ENCODE results near the gene PICALM.

PICALM gene

GRCh38 chr11:86067009-86067850 lies 1.7 kb downstream of the PICALM start:
- H3K4me3 ChIP-seq (ENCODE audit: insufficient read depth, low read depth, low read length, poor library complexity, severe bottlenecking) = peak overlapping the region; percentile 85
- peaks cover 4% of the 10 kb centered on the region for H3K4me1 ChIP-seq (ENCODE audit: control insufficient read depth, insufficient read depth, low read length, poor library complexity, severe bottlenecking)
- DNase-seq = no peak
- H3K36me3 ChIP-seq (ENCODE audit: control insufficient read depth, insufficient read depth, low read length) = no peaks in the 10 kb centered on the region
- H3K27me3 ChIP-seq (replicated peaks; ENCODE audit: control insufficient read depth, insufficient read depth, low read length, poor library complexity, severe bottlenecking) = no peaks in the 10 kb centered on the region
- H3K27ac ChIP-seq (ENCODE audit: insufficient read depth, low read length, poor library complexity, severe bottlenecking) = peak overlapping the region; percentile 88
- no peaks in the 10 kb centered on the region for H3K9me3 ChIP-seq (ENCODE audit: control insufficient read depth, low read length)

- Histone ChIP-seq H3K4me1 (ENCODE audit: control insufficient read depth, insufficient read depth, low read length, poor library complexity, severe bottlenecking) (peaks cover 4% of the 10 kb centered on the region), H3K27me3 (replicated peaks; ENCODE audit: control insufficient read depth, insufficient read depth, low read length, poor library complexity, severe bottlenecking) (no peaks in the 10 kb centered on the region), H3K4me3 (ENCODE audit: insufficient read depth, low read depth, low read length, poor library complexity, severe bottlenecking) (peak overlapping the region; percentile 85), H3K36me3 (ENCODE audit: control insufficient read depth, insufficient read depth, low read length) (no peaks in the 10 kb centered on the region), H3K27ac (ENCODE audit: insufficient read depth, low read length, poor library complexity, severe bottlenecking) (peak overlapping the region; percentile 88), H3K9me3 (ENCODE audit: control insufficient read depth, low read length) (no peaks in the 10 kb centered on the region)
- no peak for DNase-seq
These were observed 2.3 kb downstream of the PICALM start for GRCh38 chr11:86066657-86067008.

- Histone ChIP-seq H3K9me3 (ENCODE audit: control insufficient read depth, low read length) (no peaks in the 10 kb centered on the region), H3K4me1 (ENCODE audit: control insufficient read depth, insufficient read depth, low read length, poor library complexity, severe bottlenecking) (peaks cover 4% of the 10 kb centered on the region), H3K4me3 (ENCODE audit: insufficient read depth, low read depth, low read length, poor library complexity, severe bottlenecking) (peak overlapping the region; percentile 85), H3K27me3 (replicated peaks; ENCODE audit: control insufficient read depth, insufficient read depth, low read length, poor library complexity, severe bottlenecking) (no peaks in the 10 kb centered on the region), H3K27ac (ENCODE audit: insufficient read depth, low read length, poor library complexity, severe bottlenecking) (peak overlapping the region; percentile 15), H3K36me3 (ENCODE audit: control insufficient read depth, insufficient read depth, low read length) (no peaks in the 10 kb centered on the region)
- DNase-seq = no peak
These were observed 2.9 kb downstream of the PICALM start for GRCh38 chr11:86066033-86066432.

GRCh38 chr11:86064220-86064803 lies 4.6 kb downstream of the PICALM start:
- H3K9me3 ChIP-seq (ENCODE audit: control insufficient read depth, low read length) = no peaks in the 10 kb centered on the region
- H3K4me3 ChIP-seq (ENCODE audit: insufficient read depth, low read depth, low read length, poor library complexity, severe bottlenecking) = peak overlapping the region; percentile 16
- H3K4me1 ChIP-seq (ENCODE audit: control insufficient read depth, insufficient read depth, low read length, poor library complexity, severe bottlenecking) = peaks cover 9% of the 10 kb centered on the region
- H3K27me3 ChIP-seq (replicated peaks; ENCODE audit: control insufficient read depth, insufficient read depth, low read length, poor library complexity, severe bottlenecking) = no peaks in the 10 kb centered on the region
- H3K36me3 ChIP-seq (ENCODE audit: control insufficient read depth, insufficient read depth, low read length) = no peaks in the 10 kb centered on the region
- no peak overlapping the region for H3K27ac ChIP-seq (ENCODE audit: insufficient read depth, low read length, poor library complexity, severe bottlenecking)
- no peak for DNase-seq

GRCh38 chr11:86063536-86063935 lies 5.3 kb downstream of the PICALM start:
- Histone ChIP-seq H3K36me3 (ENCODE audit: control insufficient read depth, insufficient read depth, low read length) (no peaks in the 10 kb centered on the region), H3K4me1 (ENCODE audit: control insufficient read depth, insufficient read depth, low read length, poor library complexity, severe bottlenecking) (peaks cover 9% of the 10 kb centered on the region), H3K27ac (ENCODE audit: insufficient read depth, low read length, poor library complexity, severe bottlenecking) (no peak overlapping the region), H3K4me3 (ENCODE audit: insufficient read depth, low read depth, low read length, poor library complexity, severe bottlenecking) (no peak overlapping the region), H3K27me3 (replicated peaks; ENCODE audit: control insufficient read depth, insufficient read depth, low read length, poor library complexity, severe bottlenecking) (no peaks in the 10 kb centered on the region), H3K9me3 (ENCODE audit: control insufficient read depth, low read length) (no peaks in the 10 kb centered on the region)
- DNase-seq = no peak

- Histone ChIP-seq H3K27me3 (replicated peaks; ENCODE audit: control insufficient read depth, insufficient read depth, low read length, poor library complexity, severe bottlenecking) (no peaks in the 10 kb centered on the region), H3K4me3 (ENCODE audit: insufficient read depth, low read depth, low read length, poor library complexity, severe bottlenecking) (peak overlapping the region; percentile 19), H3K4me1 (ENCODE audit: control insufficient read depth, insufficient read depth, low read length, poor library complexity, severe bottlenecking) (peaks cover 11% of the 10 kb centered on the region), H3K9me3 (ENCODE audit: control insufficient read depth, low read length) (no peaks in the 10 kb centered on the region), H3K36me3 (ENCODE audit: control insufficient read depth, insufficient read depth, low read length) (no peaks in the 10 kb centered on the region), H3K27ac (ENCODE audit: insufficient read depth, low read length, poor library complexity, severe bottlenecking) (peak overlapping the region; percentile 26)
- DNase-seq = no peak
These were observed 6.2 kb downstream of the PICALM start for GRCh38 chr11:86062719-86063118.

- Histone ChIP-seq H3K27ac (ENCODE audit: insufficient read depth, low read length, poor library complexity, severe bottlenecking) (no peak overlapping the region), H3K4me1 (ENCODE audit: control insufficient read depth, insufficient read depth, low read length, poor library complexity, severe bottlenecking) (peaks cover 13% of the 10 kb centered on the region), H3K9me3 (ENCODE audit: control insufficient read depth, low read length) (no peaks in the 10 kb centered on the region), H3K27me3 (replicated peaks; ENCODE audit: control insufficient read depth, insufficient read depth, low read length, poor library complexity, severe bottlenecking) (no peaks in the 10 kb centered on the region), H3K36me3 (ENCODE audit: control insufficient read depth, insufficient read depth, low read length) (no peaks in the 10 kb centered on the region), H3K4me3 (ENCODE audit: insufficient read depth, low read depth, low read length, poor library complexity, severe bottlenecking) (no peak overlapping the region)
- no peak for DNase-seq
These were observed 7.2 kb downstream of the PICALM start for GRCh38 chr11:86061483-86062205.

GRCh38 chr11:86060544-86060943 lies 8.3 kb downstream of the PICALM start:
- Histone ChIP-seq H3K27me3 (replicated peaks; ENCODE audit: control insufficient read depth, insufficient read depth, low read length, poor library complexity, severe bottlenecking) (no peaks in the 10 kb centered on the region), H3K27ac (ENCODE audit: insufficient read depth, low read length, poor library complexity, severe bottlenecking) (no peak overlapping the region), H3K36me3 (ENCODE audit: control insufficient read depth, insufficient read depth, low read length) (no peaks in the 10 kb centered on the region), H3K4me1 (ENCODE audit: control insufficient read depth, insufficient read depth, low read length, poor library complexity, severe bottlenecking) (peaks cover 13% of the 10 kb centered on the region), H3K4me3 (ENCODE audit: insufficient read depth, low read depth, low read length, poor library complexity, severe bottlenecking) (no peak overlapping the region), H3K9me3 (ENCODE audit: control insufficient read depth, low read length) (no peaks in the 10 kb centered on the region)
- no peak for DNase-seq

- H3K27ac ChIP-seq (ENCODE audit: insufficient read depth, low read length, poor library complexity, severe bottlenecking) = no peak overlapping the region
These were observed 10.5 kb downstream of the PICALM start for GRCh38 chr11:86058360-86058759.

GRCh38 chr11:86056351-86056854 lies 12.5 kb downstream of the PICALM start:
- H3K4me1 ChIP-seq (ENCODE audit: control insufficient read depth, insufficient read depth, low read length, poor library complexity, severe bottlenecking) = peaks cover 23% of the 10 kb centered on the region
- H3K27ac ChIP-seq (ENCODE audit: insufficient read depth, low read length, poor library complexity, severe bottlenecking) = no peak overlapping the region

More at GRCh38 chr11:86058360-86058759, 10.5 kb downstream of the PICALM start:
- no peak overlapping the region for H3K4me3 ChIP-seq (ENCODE audit: insufficient read depth, low read depth, low read length, poor library complexity, severe bottlenecking)
- H3K9me3 ChIP-seq (ENCODE audit: control insufficient read depth, low read length) = no peaks in the 10 kb centered on the region
- peaks cover 17% of the 10 kb centered on the region for H3K4me1 ChIP-seq (ENCODE audit: control insufficient read depth, insufficient read depth, low read length, poor library complexity, severe bottlenecking)
- no peaks in the 10 kb centered on the region for H3K36me3 ChIP-seq (ENCODE audit: control insufficient read depth, insufficient read depth, low read length)
- no peaks in the 10 kb centered on the region for H3K27me3 ChIP-seq (replicated peaks; ENCODE audit: control insufficient read depth, insufficient read depth, low read length, poor library complexity, severe bottlenecking)
- no peak for DNase-seq

More at GRCh38 chr11:86056351-86056854, 12.5 kb downstream of the PICALM start:
- H3K27me3 ChIP-seq (replicated peaks; ENCODE audit: control insufficient read depth, insufficient read depth, low read length, poor library complexity, severe bottlenecking) = no peaks in the 10 kb centered on the region
- no peaks in the 10 kb centered on the region for H3K9me3 ChIP-seq (ENCODE audit: control insufficient read depth, low read length)
- no peaks in the 10 kb centered on the region for H3K36me3 ChIP-seq (ENCODE audit: control insufficient read depth, insufficient read depth, low read length)
- H3K4me3 ChIP-seq (ENCODE audit: insufficient read depth, low read depth, low read length, poor library complexity, severe bottlenecking) = no peak overlapping the region
- DNase-seq = no peak
